GM18511 (cell line): ENCODE results near the gene ZC3H8.
"Not testable (repeated sequence)": the region's sequence is repeated elsewhere in the genome, so short reads cannot be mapped to it uniquely, and the experiment has no call there.

ENCODE experiments used
- ATAC-seq: cut with Tn5 transposase; IDR thresholded peaks from one replicate; pipeline ENCODE4 v1.9.1; 2021; ENCODE audit warnings: mild to moderate bottlenecking, moderate library complexity; ENCODE audit not compliant: unreplicated experiment

ZC3H8 gene

GRCh38 chr2:112259509-112260294 is 4.9 kb upstream of the ZC3H8 start:
- ATAC-seq: peak; percentile 52

GRCh38 chr2:112257575-112257974 is 2.7 kb upstream of the ZC3H8 start:
- no peak for ATAC-seq

- ATAC-seq: no peak
Observed at GRCh38 chr2:112256654-112257053, 1.8 kb upstream of the ZC3H8 start.

GRCh38 chr2:112255875-112256274 is 1.0 kb upstream of the ZC3H8 start:
- no peak for ATAC-seq

- no peak for ATAC-seq
Observed at GRCh38 chr2:112253261-112253815, 1.5 kb downstream of the ZC3H8 start.

GRCh38 chr2:112251271-112251670 is 3.6 kb downstream of the ZC3H8 start:
- ATAC-seq: no peak

GRCh38 chr2:112244854-112245253 is 10.0 kb downstream of the ZC3H8 start:
- ATAC-seq: no peak

- ATAC-seq: no peak
Observed at GRCh38 chr2:112243233-112243632, 11.6 kb downstream of the ZC3H8 start.

- no peak for ATAC-seq
Observed at GRCh38 chr2:112242384-112242783, 12.5 kb downstream of the ZC3H8 start.

GRCh38 chr2:112239862-112240261 is 15.0 kb downstream of the ZC3H8 start:
- ATAC-seq: no peak

- no peak for ATAC-seq
Observed at GRCh38 chr2:112230371-112230770, 24.5 kb downstream of the ZC3H8 start.

GRCh38 chr2:112229348-112229747 is 25.5 kb downstream of the ZC3H8 start:
- ATAC-seq: no peak

- ATAC-seq: no peak
Observed at GRCh38 chr2:112220831-112221230, 34.0 kb downstream of the ZC3H8 start.

- ATAC-seq: no peak
Observed at GRCh38 chr2:112220186-112220585, 34.7 kb downstream of the ZC3H8 start.

GRCh38 chr2:112217854-112218253 is 37.0 kb downstream of the ZC3H8 start:
- ATAC-seq: no peak

- no peak for ATAC-seq
Observed at GRCh38 chr2:112216167-112216566, 38.7 kb downstream of the ZC3H8 start.

GRCh38 chr2:112207905-112208304 is 46.9 kb downstream of the ZC3H8 start:
- not testable (repeated sequence) for ATAC-seq

GRCh38 chr2:112204411-112204810 is 50.4 kb downstream of the ZC3H8 start:
- ATAC-seq: no peak

- no peak for ATAC-seq
Observed at GRCh38 chr2:112201696-112202430, 53.0 kb downstream of the ZC3H8 start.

- ATAC-seq: no peak
Observed at GRCh38 chr2:112199188-112199587, 55.7 kb downstream of the ZC3H8 start.

GRCh38 chr2:112198780-112199179 is 56.1 kb downstream of the ZC3H8 start:
- no peak for ATAC-seq

GRCh38 chr2:112197868-112198267 is 57.0 kb downstream of the ZC3H8 start:
- no peak for ATAC-seq
